Activated naive CD8-positive, alpha-beta T cell (primary cell): ENCODE data around the gene GOLGA2.
"Not testable (repeated sequence)": the region's sequence is repeated elsewhere in the genome, so short reads cannot be mapped to it uniquely, and the experiment has no call there.

Experiments used
- H3K27ac Mint-ChIP-seq: one replicate; pipeline ENCODE4 v1.8.0; 2021; ENCODE audit warnings: mixed read lengths
- H3K27me3 Mint-ChIP-seq: one replicate; pipeline ENCODE4 v1.8.0; 2021; ENCODE audit warnings: mixed read lengths
- H3K36me3 Mint-ChIP-seq: one replicate; pipeline ENCODE4 v1.8.0; 2021; ENCODE audit warnings: mixed read lengths
- H3K4me1 Mint-ChIP-seq: one replicate; pipeline ENCODE4 v1.8.0; 2021; ENCODE audit warnings: low read depth, mixed read lengths
- H3K4me3 Mint-ChIP-seq: one replicate; pipeline ENCODE4 v1.8.0; 2021; ENCODE audit warnings: mild to moderate bottlenecking, mixed read lengths
- H3K9me3 Mint-ChIP-seq: one replicate; pipeline ENCODE4 v1.8.0; 2021; ENCODE audit warnings: low read depth, mixed read lengths

Gene GOLGA2

DNA sequence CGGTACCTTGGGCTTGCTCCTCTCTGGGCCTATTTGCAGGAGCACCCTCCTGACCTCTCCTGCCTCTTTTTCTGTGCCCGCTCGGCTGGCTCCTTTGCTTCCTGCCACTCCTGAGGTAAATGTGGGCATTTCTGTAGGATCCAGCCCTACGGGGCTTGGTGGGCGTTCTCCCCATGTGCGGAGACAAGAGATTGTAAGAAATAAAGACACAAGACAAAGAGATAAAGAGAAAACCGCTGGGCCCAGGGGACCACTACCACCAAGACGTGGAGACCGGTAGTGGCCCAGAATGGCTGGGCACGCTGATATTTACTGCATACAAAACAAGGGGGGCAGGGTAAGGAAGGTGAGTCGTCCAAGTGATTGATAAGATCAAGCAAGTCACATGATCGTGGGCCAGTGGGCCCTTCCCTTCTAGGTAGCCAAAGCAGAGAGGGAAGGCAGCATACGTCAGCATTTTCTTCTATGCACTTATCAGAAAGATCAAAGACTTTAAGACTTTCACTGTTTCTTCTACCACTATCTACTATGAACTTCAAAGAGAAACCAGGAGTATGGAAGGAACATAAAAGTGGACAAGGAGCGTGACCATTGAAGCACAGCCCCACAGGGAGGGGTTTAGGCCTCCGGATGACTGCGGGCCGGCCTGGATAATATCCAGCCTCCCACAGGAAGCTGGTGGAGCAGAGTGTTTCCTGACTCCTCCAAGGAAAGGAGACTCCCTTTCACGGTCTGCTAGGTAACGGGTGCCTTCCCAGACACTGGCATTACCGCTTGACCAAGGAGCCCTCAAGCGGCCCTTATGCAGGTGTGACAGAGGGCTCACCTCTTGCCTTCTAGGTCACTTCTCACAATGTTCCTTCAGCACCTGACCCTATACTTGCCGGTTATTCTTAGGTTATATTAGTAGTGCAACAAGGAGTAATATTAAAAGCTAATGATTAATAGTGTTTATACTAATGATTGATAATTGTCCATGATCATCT lies 3.6 kb upstream of the GOLGA2 start:
- not testable (repeated sequence) for H3K9me3 Mint-ChIP-seq, H3K4me3 Mint-ChIP-seq, H3K36me3 Mint-ChIP-seq, H3K27me3 Mint-ChIP-seq, H3K27ac Mint-ChIP-seq
- peaks cover 32% of the 10 kb centered on the region for H3K4me1 Mint-ChIP-seq

DNA sequence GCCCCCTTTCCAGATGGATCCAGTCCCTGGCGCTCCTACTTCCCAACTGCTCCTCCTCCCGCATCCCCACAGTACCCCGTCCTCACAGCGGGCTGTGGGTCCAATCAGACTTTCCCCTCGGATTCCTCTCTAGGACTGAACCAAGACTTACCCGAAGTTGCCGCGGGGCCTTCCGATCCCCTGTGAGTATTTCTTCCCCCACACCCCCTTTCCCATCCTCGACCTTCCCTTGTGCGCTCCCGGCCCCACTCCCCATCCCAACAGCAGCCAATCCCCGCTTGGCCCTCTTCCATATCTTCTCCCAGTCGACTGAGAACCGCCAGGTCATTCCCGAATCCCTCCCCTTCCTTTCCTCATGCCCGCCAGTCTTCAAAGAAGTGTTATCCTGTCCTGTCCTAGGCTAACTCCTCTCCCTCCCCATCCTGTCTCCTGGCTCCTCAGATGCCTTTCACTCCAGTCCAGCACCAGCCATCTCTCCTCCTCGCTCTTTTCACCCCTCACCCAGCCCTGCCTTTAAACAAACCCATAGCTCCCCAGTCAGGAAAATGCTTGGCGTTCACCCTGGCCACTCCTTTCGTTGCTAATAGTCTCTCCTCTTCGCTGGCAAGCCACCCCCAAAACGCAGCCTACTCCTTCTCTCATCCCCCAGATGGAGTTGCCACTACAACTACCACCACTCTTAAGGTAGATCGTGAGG lies 915 bp upstream of the GOLGA2 start:
- peaks cover 3% of the 10 kb centered on the region for H3K36me3 Mint-ChIP-seq
- H3K27ac Mint-ChIP-seq = peak overlapping the region; percentile 93
- no peaks in the 10 kb centered on the region for H3K27me3 Mint-ChIP-seq
- peak overlapping the region; percentile 95 for H3K4me3 Mint-ChIP-seq
- H3K9me3 Mint-ChIP-seq = no peaks in the 10 kb centered on the region
- peaks cover 35% of the 10 kb centered on the region for H3K4me1 Mint-ChIP-seq

DNA sequence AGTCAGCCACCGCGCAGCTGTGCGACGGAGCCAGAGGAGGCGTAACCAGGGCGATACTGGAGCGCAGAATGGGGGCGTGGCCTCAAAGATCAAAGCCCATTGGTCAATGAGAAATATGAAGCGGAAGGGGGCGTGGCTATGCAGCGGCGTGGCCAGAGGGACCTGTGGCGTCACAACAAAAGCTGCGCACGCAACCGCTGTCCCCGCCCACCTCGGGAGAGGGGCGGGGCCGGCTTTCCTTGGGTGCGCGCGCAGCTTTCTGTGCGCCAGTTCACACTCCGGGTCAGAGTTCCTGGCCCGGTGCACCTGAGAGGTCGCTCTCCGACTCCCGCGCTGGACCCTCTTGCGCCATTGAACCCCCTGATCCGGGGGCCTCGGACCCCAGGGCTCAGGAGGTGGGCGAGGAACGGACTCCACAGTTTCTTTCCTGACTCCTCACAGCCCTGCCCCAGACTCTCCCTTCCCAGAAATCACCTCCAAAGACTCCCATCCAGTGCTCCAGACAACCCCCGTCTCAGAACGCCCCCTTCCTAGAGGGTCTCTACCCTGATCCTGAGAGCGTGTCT lies 284 bp upstream of the GOLGA2 start, which contains the start of gene SWI5:
Gene SWI5, plus strand, starts transcription at position 269 of the 566 bp plus-strand sequence.
- Mint-ChIP-seq H3K27me3 (no peaks in the 10 kb centered on the region), H3K4me3 (peak within 1 kb of the TSS; percentile 95), H3K27ac (peak within 1 kb of the TSS; percentile 93), H3K4me1 (peaks cover 35% of the 10 kb centered on the region), H3K36me3 (no peaks in the 10 kb centered on the region), H3K9me3 (no peaks in the 10 kb centered on the region)

DNA sequence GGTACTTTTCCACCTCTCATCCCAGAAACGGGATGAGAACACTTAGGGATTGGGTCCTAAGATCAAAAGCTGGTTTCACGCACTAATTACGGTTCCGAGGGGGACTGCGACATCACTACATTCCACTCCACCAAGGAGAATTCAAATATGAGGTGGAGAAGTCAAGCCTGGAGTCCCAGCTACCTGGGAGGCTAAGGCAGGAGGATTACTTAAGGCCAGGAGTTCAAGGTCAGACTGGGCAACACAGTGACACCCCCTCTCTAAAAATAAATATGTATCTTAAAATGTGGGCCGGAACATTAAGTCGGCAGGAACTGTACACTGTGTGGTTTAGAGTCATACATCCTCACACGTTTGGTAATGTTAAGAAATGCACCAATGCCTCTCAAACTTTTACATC lies 1.6 kb downstream of the GOLGA2 start:
- Mint-ChIP-seq H3K4me3 (peak overlapping the region; percentile 95), H3K27ac (no peak overlapping the region), H3K27me3 (no peaks in the 10 kb centered on the region), H3K4me1 (peaks cover 27% of the 10 kb centered on the region), H3K9me3 (no peaks in the 10 kb centered on the region), H3K36me3 (no peaks in the 10 kb centered on the region)

DNA sequence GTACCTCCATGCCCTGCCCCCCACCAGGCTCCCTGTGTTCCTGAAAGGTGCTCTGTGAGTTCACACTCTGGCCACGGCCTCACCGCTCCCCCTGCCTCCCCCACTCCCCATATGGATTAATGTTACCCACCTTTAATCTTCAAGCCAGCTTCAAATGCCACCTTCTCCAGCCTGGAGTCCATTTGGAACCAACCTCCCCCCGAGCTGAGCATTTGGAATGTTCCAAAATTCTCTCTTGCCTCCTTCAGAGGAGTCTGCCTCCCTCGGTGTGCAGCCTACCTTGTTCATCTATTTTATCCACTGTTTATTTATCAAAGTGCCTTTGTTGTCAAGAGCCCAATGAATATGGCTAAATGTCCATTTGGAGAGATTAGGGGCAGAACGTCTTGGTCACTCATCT lies 4.3 kb downstream of the GOLGA2 start:
- Mint-ChIP-seq H3K4me3 (no peak overlapping the region), H3K4me1 (peaks cover 13% of the 10 kb centered on the region), H3K36me3 (no peaks in the 10 kb centered on the region), H3K27me3 (no peaks in the 10 kb centered on the region), H3K27ac (no peak overlapping the region), H3K9me3 (no peaks in the 10 kb centered on the region)

DNA sequence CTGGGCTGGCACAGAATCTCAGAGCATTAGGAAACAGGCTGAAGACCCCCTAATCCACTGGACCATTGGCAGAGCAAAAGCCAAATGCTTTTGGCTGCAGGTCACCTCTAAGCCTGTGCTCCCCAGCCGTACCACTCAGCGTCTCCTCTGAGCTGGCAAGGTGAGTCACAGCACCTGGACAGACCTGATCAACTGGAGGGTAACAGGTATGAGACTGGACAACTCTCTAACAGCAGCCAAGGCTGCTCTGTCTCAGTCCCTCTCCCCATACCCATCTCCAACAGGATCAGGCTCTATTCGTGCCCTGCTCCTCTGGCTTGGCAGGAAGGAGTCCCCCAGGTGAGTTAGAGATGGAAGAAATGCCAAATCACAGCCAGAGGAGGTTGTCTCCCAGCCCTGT lies 4.7 kb downstream of the GOLGA2 start:
- no peaks in the 10 kb centered on the region for H3K27me3 Mint-ChIP-seq

DNA sequence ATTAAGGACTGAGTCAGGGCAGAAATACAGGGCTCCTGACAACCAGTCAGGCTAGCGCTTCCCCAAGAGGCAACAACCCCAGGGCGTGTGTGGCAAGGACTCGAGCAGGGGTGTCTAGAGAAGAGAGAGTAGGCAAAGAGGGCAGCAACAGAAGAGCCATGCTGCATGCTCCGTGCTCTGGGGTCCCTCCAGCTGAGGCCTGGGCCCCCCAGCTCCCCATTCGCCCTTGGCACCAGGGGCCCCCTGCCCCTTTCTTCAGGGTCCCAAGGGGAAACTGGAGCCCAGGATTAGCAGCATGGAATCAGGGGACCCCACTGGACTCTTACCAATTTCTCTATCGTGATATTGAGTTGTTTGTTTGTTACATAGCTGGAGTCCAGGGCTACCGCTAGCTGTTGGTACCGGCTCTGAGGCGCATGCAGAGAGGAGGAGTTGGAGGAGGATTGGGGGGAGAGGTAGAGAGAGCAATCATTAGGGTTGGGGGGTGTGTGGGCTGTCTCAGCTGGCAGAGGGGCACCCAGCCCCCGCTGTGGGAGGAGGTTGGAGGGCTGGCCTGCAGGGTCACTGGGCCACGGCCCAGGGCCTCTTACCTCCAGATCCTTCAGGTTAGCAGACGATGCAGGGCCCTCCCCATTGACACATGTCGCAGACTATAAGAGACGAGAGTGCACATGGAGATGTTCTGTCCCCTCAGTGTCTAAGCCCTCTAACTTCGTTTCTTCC lies 8.8 kb downstream of the GOLGA2 start:
- no peaks in the 10 kb centered on the region for H3K27me3 Mint-ChIP-seq
- H3K9me3 Mint-ChIP-seq = no peaks in the 10 kb centered on the region
- no peaks in the 10 kb centered on the region for H3K4me1 Mint-ChIP-seq
- no peak overlapping the region for H3K27ac Mint-ChIP-seq
- no peaks in the 10 kb centered on the region for H3K36me3 Mint-ChIP-seq
- no peak overlapping the region for H3K4me3 Mint-ChIP-seq

More for the DNA sequence above, 4.7 kb downstream of the GOLGA2 start:
- Mint-ChIP-seq H3K4me3 (no peak overlapping the region), H3K4me1 (peaks cover 9% of the 10 kb centered on the region), H3K9me3 (no peaks in the 10 kb centered on the region), H3K36me3 (no peaks in the 10 kb centered on the region), H3K27ac (no peak overlapping the region)

DNA sequence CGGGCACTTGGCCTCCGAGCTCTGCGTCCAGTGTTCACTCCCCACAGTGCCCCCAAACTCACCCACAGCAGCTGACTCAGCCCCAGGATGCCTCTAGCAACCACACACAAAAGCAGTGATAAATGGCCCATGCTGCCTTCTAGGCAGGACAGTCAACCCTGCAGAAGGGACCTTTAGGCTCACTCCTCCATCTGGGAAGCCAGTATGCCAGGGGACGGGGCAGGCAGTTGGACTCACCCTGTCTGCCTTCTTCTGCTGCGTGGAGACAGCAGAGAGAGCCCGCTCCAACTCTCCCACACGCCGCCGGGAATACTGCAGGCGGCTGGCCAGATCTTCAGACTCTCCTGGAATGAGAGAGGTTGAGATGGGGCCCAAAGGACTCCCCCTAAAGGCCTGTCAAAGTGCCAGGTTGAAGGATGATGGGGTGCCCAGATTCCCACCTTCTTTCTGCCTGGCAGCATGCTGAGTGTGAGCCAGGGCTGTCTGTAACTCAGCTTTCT lies 10.4 kb downstream of the GOLGA2 start:
- Mint-ChIP-seq H3K27ac (no peak overlapping the region), H3K36me3 (peaks cover 8% of the 10 kb centered on the region)

DNA sequence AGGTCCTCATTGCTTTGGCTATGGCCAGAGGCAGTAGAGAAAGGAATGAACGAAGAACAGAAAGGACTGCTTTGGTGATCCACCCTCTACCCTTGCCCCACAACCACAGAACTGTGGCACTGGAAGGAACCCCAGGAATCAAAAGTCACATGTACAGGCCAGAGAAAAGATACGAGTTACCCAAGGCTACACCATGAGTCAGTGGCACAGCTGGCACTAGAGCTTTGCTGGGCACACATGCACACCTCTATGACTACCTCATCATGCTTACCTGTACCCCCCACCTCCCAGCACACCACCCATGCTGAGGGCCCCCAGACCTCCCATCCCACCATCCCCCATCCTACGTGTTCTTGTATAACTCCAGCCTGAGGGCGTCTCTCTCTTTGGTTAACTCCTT lies 13.1 kb downstream of the GOLGA2 start:
- no peaks in the 10 kb centered on the region for H3K4me1 Mint-ChIP-seq
- H3K36me3 Mint-ChIP-seq = peaks cover 8% of the 10 kb centered on the region
- no peak overlapping the region for H3K27ac Mint-ChIP-seq
- H3K27me3 Mint-ChIP-seq = no peaks in the 10 kb centered on the region
- H3K9me3 Mint-ChIP-seq = no peaks in the 10 kb centered on the region
- no peak overlapping the region for H3K4me3 Mint-ChIP-seq

More for the DNA sequence above, 10.4 kb downstream of the GOLGA2 start:
- no peaks in the 10 kb centered on the region for H3K27me3 Mint-ChIP-seq
- H3K4me1 Mint-ChIP-seq = no peaks in the 10 kb centered on the region
- H3K4me3 Mint-ChIP-seq = no peak overlapping the region
- H3K9me3 Mint-ChIP-seq = no peaks in the 10 kb centered on the region

DNA sequence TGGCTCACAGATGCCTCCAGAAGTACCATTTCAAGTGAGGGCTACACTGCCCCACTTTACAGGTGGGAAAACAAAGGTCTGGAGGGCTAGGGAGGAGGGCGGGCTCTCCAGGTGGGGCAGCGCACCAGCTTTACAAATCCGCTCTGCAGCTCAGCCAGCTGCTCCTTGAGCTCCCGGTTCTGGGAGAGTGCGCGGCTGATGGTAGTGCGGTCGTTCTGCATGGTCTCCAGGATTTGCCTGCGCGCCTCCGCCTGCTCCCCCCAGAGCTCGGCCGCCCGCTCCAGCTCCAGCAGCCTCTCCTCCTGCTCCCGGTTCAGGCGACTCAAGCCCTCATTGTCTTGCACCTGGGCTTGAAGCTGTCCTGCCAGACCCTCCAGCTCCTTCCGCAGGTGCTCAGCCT lies 15.5 kb downstream of the GOLGA2 start:
- Mint-ChIP-seq H3K4me3 (no peak overlapping the region), H3K4me1 (no peaks in the 10 kb centered on the region), H3K9me3 (no peaks in the 10 kb centered on the region), H3K27me3 (no peaks in the 10 kb centered on the region), H3K36me3 (peaks cover 11% of the 10 kb centered on the region), H3K27ac (no peak overlapping the region)

DNA sequence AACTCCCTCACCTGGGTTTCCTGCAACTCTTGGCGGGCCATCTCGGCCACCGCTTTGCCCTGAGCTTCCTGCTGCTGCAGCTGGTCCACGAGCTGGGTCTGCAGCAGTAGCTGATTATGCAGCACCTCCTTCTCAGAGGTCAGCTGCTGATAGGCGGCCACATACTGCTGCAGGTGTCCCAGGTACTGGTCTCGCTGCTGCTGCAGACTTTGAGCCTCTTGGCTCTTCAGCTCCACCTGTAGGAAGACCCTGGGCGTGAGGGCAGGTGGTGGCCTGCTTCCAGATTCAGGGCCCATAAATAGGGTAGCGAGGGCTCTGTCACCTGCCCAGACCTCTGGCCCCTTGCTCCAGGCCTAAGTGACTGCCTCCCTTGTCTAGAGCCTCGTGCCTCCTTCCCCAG lies 16.7 kb downstream of the GOLGA2 start:
- Mint-ChIP-seq H3K27ac (no peak overlapping the region), H3K4me1 (no peaks in the 10 kb centered on the region), H3K27me3 (no peaks in the 10 kb centered on the region), H3K36me3 (peaks cover 11% of the 10 kb centered on the region), H3K4me3 (no peak overlapping the region), H3K9me3 (no peaks in the 10 kb centered on the region)

DNA sequence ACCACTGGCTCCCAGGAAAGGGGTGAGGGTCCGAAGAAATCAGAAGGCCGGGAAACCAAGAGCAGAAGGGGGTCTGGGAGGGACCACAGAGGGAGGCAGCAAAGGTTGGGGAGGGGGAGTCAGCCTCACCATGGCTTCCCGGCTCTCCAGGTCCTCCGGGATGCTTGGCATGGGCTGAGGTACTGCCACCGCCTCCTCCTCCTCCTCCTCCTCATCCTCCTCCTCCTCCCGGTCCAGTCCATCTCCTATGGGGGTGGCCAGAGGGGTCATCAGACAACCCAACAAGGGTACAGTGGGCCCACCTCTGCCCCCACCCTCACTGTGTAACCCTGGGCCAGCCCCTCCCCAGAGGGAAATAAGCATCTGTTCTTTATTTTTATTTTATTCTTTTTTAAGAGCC lies 17.5 kb downstream of the GOLGA2 start:
- Mint-ChIP-seq H3K36me3 (peaks cover 11% of the 10 kb centered on the region), H3K9me3 (no peaks in the 10 kb centered on the region), H3K4me3 (no peak overlapping the region), H3K27ac (no peak overlapping the region), H3K27me3 (no peaks in the 10 kb centered on the region), H3K4me1 (no peaks in the 10 kb centered on the region)

DNA sequence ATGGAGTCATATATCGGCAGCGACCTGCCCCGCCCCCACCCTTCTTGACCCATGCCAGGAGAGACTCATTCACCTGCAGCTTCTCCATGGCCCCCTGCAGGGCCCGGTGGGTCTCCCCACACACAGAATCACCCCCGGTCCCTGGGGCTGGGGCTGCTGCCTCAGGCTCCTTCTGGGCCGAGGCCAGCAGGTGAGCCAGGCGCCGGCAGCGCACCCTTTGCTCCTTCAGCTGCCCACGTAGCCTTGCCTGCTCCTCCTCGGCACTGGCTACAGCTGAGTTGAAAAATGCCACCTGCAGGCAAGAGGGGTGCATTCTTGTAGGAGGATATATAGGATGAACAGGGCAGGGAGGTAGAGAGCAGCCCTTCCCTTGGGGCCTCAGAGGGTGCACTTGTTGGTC lies 17.9 kb downstream of the GOLGA2 start:
- Mint-ChIP-seq H3K4me3 (no peak overlapping the region), H3K4me1 (no peaks in the 10 kb centered on the region), H3K36me3 (peaks cover 11% of the 10 kb centered on the region), H3K9me3 (no peaks in the 10 kb centered on the region), H3K27me3 (no peaks in the 10 kb centered on the region), H3K27ac (no peak overlapping the region)

DNA sequence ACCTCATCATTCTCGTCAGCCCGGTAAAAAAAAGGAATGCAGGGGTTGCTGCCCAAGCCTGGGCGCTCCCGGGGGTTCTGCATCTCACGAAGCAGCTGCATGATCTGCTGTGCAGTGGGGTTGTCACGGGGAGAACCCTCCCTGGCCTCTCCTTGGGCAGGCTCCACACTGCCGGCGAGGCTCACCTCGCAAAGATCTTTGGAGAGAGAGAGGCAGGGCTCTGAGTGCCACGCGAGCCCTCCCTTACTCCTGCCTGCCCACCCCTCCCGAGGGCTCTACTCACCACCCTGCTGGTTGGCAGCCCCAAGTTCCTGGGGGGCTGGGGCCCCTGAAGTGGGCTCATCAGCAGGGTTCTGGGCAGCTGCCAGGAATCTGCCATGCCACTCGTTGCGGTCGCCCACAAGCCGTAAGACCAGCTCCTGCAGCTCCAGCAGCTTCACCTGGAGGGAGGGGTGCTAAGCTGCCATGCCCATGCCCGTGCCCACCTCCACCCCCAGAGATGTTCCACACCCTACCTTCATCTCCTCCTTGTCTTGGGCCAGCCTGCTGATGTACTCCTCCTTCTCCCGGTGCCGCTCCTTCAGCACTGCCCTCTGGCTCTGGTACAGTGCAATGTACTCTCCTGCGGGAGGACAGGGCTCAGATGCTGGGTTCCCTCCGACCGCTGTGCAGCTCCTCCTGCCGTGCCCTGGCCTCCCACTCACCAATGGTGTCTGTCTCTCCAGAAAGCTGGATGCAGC lies 18.6 kb downstream of the GOLGA2 start:
- Mint-ChIP-seq H3K36me3 (peaks cover 11% of the 10 kb centered on the region), H3K9me3 (no peaks in the 10 kb centered on the region), H3K27me3 (no peaks in the 10 kb centered on the region), H3K4me1 (no peaks in the 10 kb centered on the region), H3K27ac (no peak overlapping the region), H3K4me3 (no peak overlapping the region)
